HL-60 (cell line): ENCODE results near the gene NFKBIB.

Source experiments
- DNase-seq, 2 experiments: peaks; one replicate each; pipeline ENCODE4 v3.0.0-alpha.2; 2010 to 2020; ENCODE audit warnings: low read depth in 1 of 2, low spot score in 1 of 2
- H3K27ac ChIP-seq: fragments of 250-450 bp; sonication (Bioruptor Pico); replicated peaks from 2 replicates; pipeline ENCODE4 v1.5.1; 2020; ENCODE audit warnings: mild to moderate bottlenecking, moderate library complexity
- H3K27me3 ChIP-seq: fragments of 250-450 bp; sonication (Bioruptor Pico); 2 replicates; pipeline ENCODE4 v1.5.1; 2021; ENCODE audit warnings: mild to moderate bottlenecking, moderate library complexity; ENCODE audit not compliant: insufficient read depth, poor library complexity, severe bottlenecking
- H3K4me3 ChIP-seq: replicated peaks from 2 replicates; pipeline ENCODE4 v1.5.1; 2011; ENCODE audit warnings: mild to moderate bottlenecking, control low read depth, low read length; ENCODE audit not compliant: insufficient read depth
- CTCF ChIP-seq: IDR thresholded peaks from one replicate; pipeline ENCODE4 v1.5.1; 2011; ENCODE audit warnings: low read length, control low read depth, inconsistent platforms; ENCODE audit not compliant: insufficient read depth
- GABPA ChIP-seq: IDR thresholded peaks from 2 replicates; pipeline ENCODE4 v1.6.1; 2012; ENCODE audit warnings: low read depth
- POLR2AphosphoS5 ChIP-seq: IDR thresholded peaks from 2 replicates; pipeline ENCODE4 v1.6.1; 2012; ENCODE audit warnings: low read depth
- SPI1 ChIP-seq: IDR thresholded peaks from 2 replicates; pipeline ENCODE4 v1.6.1; 2012; ENCODE audit warnings: low read depth, mild to moderate bottlenecking, borderline replicate concordance
- TF ChIP-seq, protein P1 (sequence below): IDR thresholded peaks from 2 replicates; pipeline ENCODE4 v1.6.1; 2012; ENCODE audit warnings: low read depth; ENCODE audit not compliant: insufficient replicate concordance

The NFKBIB gene

DNA sequence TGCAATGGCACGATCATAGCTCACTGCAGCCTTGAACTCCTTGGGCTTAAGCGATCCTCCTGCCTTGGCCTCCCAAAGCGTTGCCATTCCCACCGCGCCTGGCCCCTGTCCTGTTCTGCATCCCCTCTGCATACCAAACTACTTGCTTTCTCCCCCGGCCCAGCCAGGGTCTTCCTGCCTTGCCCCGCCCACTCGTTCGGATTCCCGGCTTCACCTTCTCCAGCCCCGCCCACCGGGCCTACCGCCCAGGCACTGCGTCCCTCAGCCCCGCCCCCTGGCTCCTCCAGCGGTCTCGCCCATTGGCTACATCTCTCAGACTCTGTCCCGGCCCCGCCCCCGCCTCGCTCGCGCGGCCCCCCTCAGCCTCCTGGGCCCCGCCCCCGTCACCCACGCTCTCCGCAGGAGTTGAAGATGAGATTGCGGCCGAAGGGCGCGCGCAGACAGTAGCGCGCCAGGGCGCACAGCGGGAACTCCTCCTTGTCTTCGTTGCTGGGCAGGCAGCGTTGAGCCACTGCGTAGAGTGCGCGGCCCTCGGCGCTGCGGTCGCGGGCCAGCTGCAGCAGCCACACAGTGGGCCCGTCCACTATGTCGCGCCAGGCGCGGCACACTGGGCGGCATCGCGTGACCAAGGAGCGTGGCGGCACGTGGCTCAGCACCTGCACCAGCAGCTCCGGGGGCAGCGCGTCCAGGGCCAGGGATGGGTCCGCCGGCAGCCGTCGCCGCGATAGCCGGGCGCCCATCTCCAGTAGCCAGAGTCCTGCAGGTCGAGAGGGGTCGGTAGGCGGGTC lies 50.0 kb downstream of the NFKBIB start:
- DNase-seq, result peak in 1 of 2 experiments; percentile 16
- peaks cover 26% of the 10 kb centered on the region for H3K27me3 ChIP-seq
- no peak overlapping the region for H3K27ac ChIP-seq
- no peak overlapping the region for H3K4me3 ChIP-seq
- TF ChIP-seq CTCF, result no peak
- no peak for TF ChIP-seq SPI1
- TF ChIP-seq POLR2AphosphoS5, result no peak
- TF ChIP-seq, protein P1, sequence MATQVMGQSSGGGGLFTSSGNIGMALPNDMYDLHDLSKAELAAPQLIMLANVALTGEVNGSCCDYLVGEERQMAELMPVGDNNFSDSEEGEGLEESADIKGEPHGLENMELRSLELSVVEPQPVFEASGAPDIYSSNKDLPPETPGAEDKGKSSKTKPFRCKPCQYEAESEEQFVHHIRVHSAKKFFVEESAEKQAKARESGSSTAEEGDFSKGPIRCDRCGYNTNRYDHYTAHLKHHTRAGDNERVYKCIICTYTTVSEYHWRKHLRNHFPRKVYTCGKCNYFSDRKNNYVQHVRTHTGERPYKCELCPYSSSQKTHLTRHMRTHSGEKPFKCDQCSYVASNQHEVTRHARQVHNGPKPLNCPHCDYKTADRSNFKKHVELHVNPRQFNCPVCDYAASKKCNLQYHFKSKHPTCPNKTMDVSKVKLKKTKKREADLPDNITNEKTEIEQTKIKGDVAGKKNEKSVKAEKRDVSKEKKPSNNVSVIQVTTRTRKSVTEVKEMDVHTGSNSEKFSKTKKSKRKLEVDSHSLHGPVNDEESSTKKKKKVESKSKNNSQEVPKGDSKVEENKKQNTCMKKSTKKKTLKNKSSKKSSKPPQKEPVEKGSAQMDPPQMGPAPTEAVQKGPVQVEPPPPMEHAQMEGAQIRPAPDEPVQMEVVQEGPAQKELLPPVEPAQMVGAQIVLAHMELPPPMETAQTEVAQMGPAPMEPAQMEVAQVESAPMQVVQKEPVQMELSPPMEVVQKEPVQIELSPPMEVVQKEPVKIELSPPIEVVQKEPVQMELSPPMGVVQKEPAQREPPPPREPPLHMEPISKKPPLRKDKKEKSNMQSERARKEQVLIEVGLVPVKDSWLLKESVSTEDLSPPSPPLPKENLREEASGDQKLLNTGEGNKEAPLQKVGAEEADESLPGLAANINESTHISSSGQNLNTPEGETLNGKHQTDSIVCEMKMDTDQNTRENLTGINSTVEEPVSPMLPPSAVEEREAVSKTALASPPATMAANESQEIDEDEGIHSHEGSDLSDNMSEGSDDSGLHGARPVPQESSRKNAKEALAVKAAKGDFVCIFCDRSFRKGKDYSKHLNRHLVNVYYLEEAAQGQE, result no peak
- no peak for TF ChIP-seq GABPA

GRCh38 chr19:38951187-38951586 lies 51.4 kb downstream of the NFKBIB start:
- no peak for TF ChIP-seq POLR2AphosphoS5
- no peak for TF ChIP-seq SPI1
- TF ChIP-seq, protein P1, result no peak
- DNase-seq, result no peak
- Histone ChIP-seq H3K27ac (no peak overlapping the region), H3K27me3 (peaks cover 26% of the 10 kb centered on the region), H3K4me3 (no peak overlapping the region)

GRCh38 chr19:38952395-38953165 lies 52.8 kb downstream of the NFKBIB start:
- H3K27me3 ChIP-seq, result peaks cover 25% of the 10 kb centered on the region
- TF ChIP-seq CTCF (peak; percentile 44), SPI1 (no peak), POLR2AphosphoS5 (no peak), GABPA (no peak)
- TF ChIP-seq, protein P1, result no peak
- H3K27ac ChIP-seq, result no peak overlapping the region
- H3K4me3 ChIP-seq, result no peak overlapping the region
- peak in 1 of 2 experiments; percentile 62 for DNase-seq
